GM12878 (cell line): ENCODE measurements around the gene ZFAND2B. TPM values are rescaled to one million over a fixed set of nuclear protein-coding genes. Genes with fewer than 3 reads are reported as not detected.
A peak's percentile ranks its signal among the peaks of the same experiment; 100 is the strongest.

ENCODE experiments used
- ATF2 ChIP-seq: IDR thresholded peaks from 2 replicates; pipeline ENCODE4 v1.6.1; 2012; ENCODE audit warnings: low read length, inconsistent platforms
- BMI1 ChIP-seq: fragments of 450-650 bp; IDR thresholded peaks from 2 replicates; pipeline ENCODE4 v1.6.1; 2016; ENCODE audit warnings: mild to moderate bottlenecking, moderate library complexity, borderline replicate concordance
- CHD1 ChIP-seq: IDR thresholded peaks from 2 replicates; pipeline ENCODE4 v1.6.1; 2012; ENCODE audit warnings: low read depth, low read length, improper control_type of control experiment
- EED ChIP-seq: sonication (generic); IDR thresholded peaks from 2 replicates; pipeline ENCODE4 v1.6.1; 2016; ENCODE audit warnings: antibody characterized with exemption, low read depth
- FOXM1 ChIP-seq: IDR thresholded peaks from 2 replicates; pipeline ENCODE4 v1.6.1; 2012; ENCODE audit warnings: low read depth, mild to moderate bottlenecking, inconsistent platforms, low read length, moderate library complexity
- IKZF1 ChIP-seq: fragments of 450-650 bp; conservative IDR thresholded peaks from 2 replicates; pipeline ENCODE4 v1.6.1; 2017; ENCODE audit warnings: antibody characterized with exemption, mild to moderate bottlenecking
- IKZF2 ChIP-seq, 2 experiments: fragments of 450-650 bp; IDR thresholded peaks; 2 replicates each; pipeline ENCODE4 v1.6.1; 2017; ENCODE audit warnings: mild to moderate bottlenecking in 2 of 2, moderate library complexity in 2 of 2
- KDM1A ChIP-seq: fragments of 200-600 bp; sonication (generic); IDR thresholded peaks from 2 replicates; pipeline ENCODE4 v1.6.1; 2016; ENCODE audit warnings: borderline replicate concordance
- MEF2B ChIP-seq: fragments of 450-650 bp; IDR thresholded peaks from 2 replicates; pipeline ENCODE4 v1.6.1; 2018; ENCODE audit warnings: mild to moderate bottlenecking, moderate library complexity; ENCODE audit not compliant: partially characterized antibody, poor library complexity, severe bottlenecking
- MYB ChIP-seq: fragments of 150-350 bp; IDR thresholded peaks from 2 replicates; pipeline ENCODE4 v1.6.1; 2014; ENCODE audit warnings: mild to moderate bottlenecking, low read depth, low read length, borderline replicate concordance
- NFIC ChIP-seq: IDR thresholded peaks from 2 replicates; pipeline ENCODE4 v1.6.1; 2012; ENCODE audit warnings: low read depth, mild to moderate bottlenecking, inconsistent platforms, low read length, moderate library complexity
- NR2C1 ChIP-seq: fragments of 450-650 bp; IDR thresholded peaks from 2 replicates; pipeline ENCODE4 v1.6.1; 2017; ENCODE audit warnings: antibody characterized with exemption, mild to moderate bottlenecking, moderate library complexity
- PML ChIP-seq: IDR thresholded peaks from 2 replicates; pipeline ENCODE4 v1.6.1; 2012; ENCODE audit warnings: low read length, inconsistent platforms
- RAD21 ChIP-seq: IDR thresholded peaks from 2 replicates; pipeline ENCODE4 v1.6.1; 2011; ENCODE audit warnings: mild to moderate bottlenecking, low read depth, low read length, moderate library complexity; ENCODE audit not compliant: insufficient read depth
- RELA ChIP-seq: fragments of 450-650 bp; IDR thresholded peaks from 2 replicates; pipeline ENCODE4 v1.8.0; 2014; ENCODE audit warnings: borderline replicate concordance; ENCODE audit not compliant: partially characterized antibody
- RUNX3 ChIP-seq: IDR thresholded peaks from 2 replicates; pipeline ENCODE4 v1.6.1; 2012; ENCODE audit warnings: low read length, inconsistent platforms
- SIN3A ChIP-seq: IDR thresholded peaks from 2 replicates; pipeline ENCODE4 v1.6.1; 2012; ENCODE audit warnings: low read depth, low read length, improper control_type of control experiment
- SKIL ChIP-seq: fragments of 450-650 bp; IDR thresholded peaks from 2 replicates; pipeline ENCODE4 v1.6.1; 2017; ENCODE audit warnings: mild to moderate bottlenecking, low read depth, inconsistent platforms; ENCODE audit not compliant: poor library complexity, severe bottlenecking
- STAT3 ChIP-seq: IDR thresholded peaks from 2 replicates; pipeline ENCODE4 v1.6.1; 2011; ENCODE audit warnings: low read depth, low read length, improper control_type of control experiment
- USF1 ChIP-seq: IDR thresholded peaks from 2 replicates; pipeline ENCODE4 v1.6.1; 2011; ENCODE audit warnings: borderline replicate concordance, low read depth, mild to moderate bottlenecking, moderate library complexity, mixed read lengths, low read length; ENCODE audit not compliant: insufficient read depth; ENCODE audit errors: extremely low read length
- ZBTB40 ChIP-seq: fragments of 450-650 bp; IDR thresholded peaks from 2 replicates; pipeline ENCODE4 v1.6.1; 2016; ENCODE audit warnings: mild to moderate bottlenecking, moderate library complexity, borderline replicate concordance
- ZNF274 ChIP-seq: IDR thresholded peaks from one replicate; pipeline ENCODE4 v1.8.0; 2011; ENCODE audit not compliant: insufficient read length, insufficient read depth
- polyA plus RNA-seq, 11 experiments: library from polyadenylated mRNA; depleted of rRNA in 4 of 11; unstranded in 6 of 11; stranded (reverse) in 5 of 11; fragments of >200 nt; fragmentation: Nextera tagmentation in 4 of 11; fragmentation: Illumina TruSeq in 1 of 11; extraction: Ambion mirVana in 4 of 11; extraction: Trizol in 1 of 11; gene quantifications; 1 replicate in 1 of 11; 2 replicates in 10 of 11; pipeline versions ENCODE4 v1.2.1 to v1.2.3, GENCODE V29; 2011 to 2016; ENCODE audit warnings: inconsistent platforms in 2 of 11, missing spikeins in 2 of 11, low read depth in 1 of 11
- total RNA-seq, 4 experiments: library from RNA; depleted of rRNA in 3 of 4; stranded (reverse); fragments of >200 nt in 3 of 4; fragmentation: Illumina TruSeq in 1 of 4; extraction: Trizol in 1 of 4; gene quantifications; 2 replicates each; pipeline versions ENCODE4 v1.2.1 to v1.2.3, GENCODE V29; 2013 to 2021

ZFAND2B gene
- total and polyA plus RNA-seq, 10 of the 15 experiments (the other 5 are each of a cell fraction or from before 2014, with no cell fraction given), result 5.4 to 28.1 (median 22.4) TPM

- TF ChIP-seq IKZF1, result peak; percentile 55; the same call in 1 of the 2 replicates
- TF ChIP-seq CHD1, result no peak
- no peak for TF ChIP-seq KDM1A
- no peak for TF ChIP-seq ATF2
- TF ChIP-seq ZBTB40, result no peak
- TF ChIP-seq SKIL, result no peak
- no peak; the same call in 1 of the 2 replicates for TF ChIP-seq EED
- no peak for TF ChIP-seq NR2C1
- TF ChIP-seq RELA, result no peak
- no peak for TF ChIP-seq PML
- TF ChIP-seq IKZF2 (IDR thresholded peaks at IDR 0.05), result peak; percentile 39 to 67; a peak in 3 of 4 replicates
- TF ChIP-seq MEF2B, result peak; percentile 97
- TF ChIP-seq USF1, result no peak
- no peak for TF ChIP-seq ZNF274
- TF ChIP-seq NFIC, result no peak
- no peak for TF ChIP-seq FOXM1
- peak; percentile 68; the same call in 1 of the 2 replicates for TF ChIP-seq SIN3A
- no peak for TF ChIP-seq BMI1
- TF ChIP-seq MYB, result no peak
- TF ChIP-seq RUNX3, result peak; percentile 86
- no peak for TF ChIP-seq STAT3
- TF ChIP-seq RAD21, result peak; percentile 82
Observed at GRCh38 chr2:219160186-219161017, 46.2 kb upstream of the ZFAND2B start, which contains the start of gene NHEJ1 (continued).
